GM12878 (cell line): ENCODE measurements around the gene FAM229B. TPM values are rescaled to one million over a fixed set of nuclear protein-coding genes. Genes with fewer than 3 reads are reported as not detected.

Experiments used
- ATAC-seq: fragments of 200-7000 bp; cut with Tn5 transposase; 3 replicates; pipeline ENCODE4 v1.9.1; 2020; ENCODE audit warnings: mild to moderate bottlenecking, moderate library complexity
- BruUV-seq: library from RNA; stranded (reverse); fragments of 400-500 nt; replicated peaks from 2 replicates; lab custom pipeline; 2021; lab: Mats Ljungman, UMichigan
- CTCF ChIA-PET: fragments of 300-600 bp; sonication (Branson Sonifier 250); formaldehyde crosslinking; extraction: SDS; loops from one replicate; lab custom pipeline; 2021; ENCODE audit warnings: inconsistent platforms; lab: Yijun Ruan, JAX
- POLR2A ChIA-PET: fragments of 350-600 bp; formaldehyde crosslinking; extraction: SDS; loops from one replicate; lab custom pipeline; 2021; ENCODE audit warnings: inconsistent platforms; lab: Charles Lee
- RAD21 ChIA-PET: fragments of 300-600 bp; sonication (Branson Sonifier 250); formaldehyde crosslinking; loops from one replicate; lab custom pipeline; 2023; ENCODE audit warnings: antibody characterized with exemption; ENCODE audit not compliant: unreplicated experiment; lab: Charles Lee
- SMC1A ChIA-PET: fragments of 300-600 bp; sonication (Branson Sonifier 250); formaldehyde crosslinking; loops from one replicate; lab custom pipeline; 2023; ENCODE audit not compliant: unreplicated experiment, uncharacterized antibody; lab: Charles Lee
- DNase-seq: peaks from one replicate; pipeline ENCODE4 v3.0.0-alpha.2; 2011; ENCODE audit warnings: low read depth, low spot score
- FAIRE-seq: peaks from 3 replicates; lab custom pipeline; 2011; peaks lifted over from hg19 to GRCh38; lab: Jason Lieb, UNC
- H2AFZ ChIP-seq: 2 replicates; pipeline ENCODE4 v1.6.0; 2011; ENCODE audit warnings: low read depth, low read length, control low read depth; ENCODE audit not compliant: control insufficient read depth
- H3K27ac ChIP-seq: 2 replicates; pipeline ENCODE4 v1.5.1; 2011; ENCODE audit warnings: control low read depth; ENCODE audit not compliant: control insufficient read depth, insufficient read depth
- H3K27me3 ChIP-seq, 2 experiments: replicated peaks in 1 of 2; 2 replicates each; pipeline versions ENCODE4 v1.6.0 to v1.6.1; 2011; ENCODE audit warnings: low read length in 1 of 2; ENCODE audit not compliant: control insufficient read depth in 2 of 2, insufficient read depth in 2 of 2
- H3K36me3 ChIP-seq, 2 experiments: 2 replicates each; pipeline ENCODE4 v1.5.1; 2011; ENCODE audit warnings: low read length in 1 of 2; ENCODE audit not compliant: control insufficient read depth in 2 of 2, insufficient read depth in 2 of 2
- H3K4me1 ChIP-seq: 2 replicates; pipeline ENCODE4 v1.6.1; 2011; ENCODE audit warnings: mild to moderate bottlenecking, low read length, moderate library complexity, mixed read lengths; ENCODE audit not compliant: control insufficient read depth, insufficient read depth
- H3K4me2 ChIP-seq: 2 replicates; pipeline ENCODE4 v1.6.0; 2011; ENCODE audit warnings: control low read depth; ENCODE audit not compliant: control insufficient read depth, insufficient read depth
- H3K4me3 ChIP-seq: fragments of 200-600 bp; sonication (generic); 2 replicates; pipeline ENCODE4 v1.5.1; 2016
- H3K79me2 ChIP-seq: 2 replicates; pipeline ENCODE4 v1.6.0; 2011; ENCODE audit warnings: low read length; ENCODE audit not compliant: control insufficient read depth, insufficient read depth
- H3K9ac ChIP-seq: 2 replicates; pipeline ENCODE4 v1.8.0; 2011; ENCODE audit warnings: low read length, control low read depth, mixed read lengths; ENCODE audit not compliant: control insufficient read depth, insufficient read depth
- H3K9me3 ChIP-seq: replicated peaks from 3 replicates; pipeline ENCODE4 v1.5.1; 2011; ENCODE audit warnings: mild to moderate bottlenecking, low read length; ENCODE audit not compliant: control insufficient read depth, insufficient read depth
- H4K20me1 ChIP-seq: 2 replicates; pipeline ENCODE4 v1.6.0; 2011; ENCODE audit not compliant: control insufficient read depth, insufficient read depth
- BRCA1 ChIP-seq: IDR thresholded peaks from 2 replicates; pipeline ENCODE4 v1.6.1; 2011; ENCODE audit warnings: low read depth, low read length, improper control_type of control experiment
- CREB1 ChIP-seq: IDR thresholded peaks from 2 replicates; pipeline ENCODE4 v1.6.1; 2012; ENCODE audit warnings: low read depth, mild to moderate bottlenecking, inconsistent platforms
- DPF2 ChIP-seq: fragments of 450-650 bp; IDR thresholded peaks from 2 replicates; pipeline ENCODE4 v1.6.1; 2017; ENCODE audit warnings: mild to moderate bottlenecking
- GABPA ChIP-seq: IDR thresholded peaks from 2 replicates; pipeline ENCODE4 v1.6.1; 2014; ENCODE audit warnings: antibody characterized with exemption, low read depth, mild to moderate bottlenecking, inconsistent platforms
- IKZF2 ChIP-seq, 2 experiments: fragments of 450-650 bp; IDR thresholded peaks; 2 replicates each; pipeline ENCODE4 v1.6.1; 2017; ENCODE audit warnings: mild to moderate bottlenecking in 2 of 2, moderate library complexity in 2 of 2
- KLF5 ChIP-seq: fragments of 450-650 bp; IDR thresholded peaks from 2 replicates; pipeline ENCODE4 v1.6.1; 2014; ENCODE audit warnings: mild to moderate bottlenecking; ENCODE audit not compliant: partially characterized antibody
- NFYA ChIP-seq: IDR thresholded peaks from 2 replicates; pipeline ENCODE4 v1.6.1; 2011; ENCODE audit warnings: low read depth, mild to moderate bottlenecking, low read length, improper control_type of control experiment, borderline replicate concordance
- RELA ChIP-seq: fragments of 450-650 bp; IDR thresholded peaks from 2 replicates; pipeline ENCODE4 v1.8.0; 2014; ENCODE audit warnings: borderline replicate concordance; ENCODE audit not compliant: partially characterized antibody
- SMC3 ChIP-seq: IDR thresholded peaks from 2 replicates; pipeline ENCODE4 v1.6.1; 2011; ENCODE audit warnings: low read length, improper control_type of control experiment, borderline replicate concordance
- SREBF1 ChIP-seq: IDR thresholded peaks from 2 replicates; pipeline ENCODE4 v1.6.1; 2012; ENCODE audit warnings: mild to moderate bottlenecking, low read length
- TCF7 ChIP-seq: IDR thresholded peaks from 2 replicates; pipeline ENCODE4 v1.6.1; 2014; ENCODE audit warnings: antibody characterized with exemption, borderline replicate concordance
- WGBS: methylation state at CpG from one replicate; pipeline ENCODE4 v1.1.6; 2016; ENCODE audit warnings: low lambda C conversion rate; ENCODE audit not compliant: insufficient replicate concordance, insufficient coverage; ENCODE audit errors: missing lambda C conversion rate; 5-methylcytosine and 5-hydroxymethylcytosine counted together
- in situ Hi-C: fragments of 300-500 bp; cut with MboI; formaldehyde crosslinking; loops from 9 replicates; pipeline ENCODE4 v1.14.3; 2018; ENCODE audit warnings: mixed read lengths
- intact Hi-C: fragments of 100-400 bp; cut with micrococcal nuclease; formaldehyde crosslinking; loops from one replicate; pipeline ENCODE4 v1.14.2; 2022; ENCODE audit not compliant: unreplicated experiment
- polyA plus RNA-seq, 11 experiments: library from polyadenylated mRNA; depleted of rRNA in 4 of 11; unstranded in 6 of 11; stranded (reverse) in 5 of 11; fragments of >200 nt; fragmentation: Nextera tagmentation in 4 of 11; fragmentation: Illumina TruSeq in 1 of 11; extraction: Ambion mirVana in 4 of 11; extraction: Trizol in 1 of 11; gene quantifications; 1 replicate in 1 of 11; 2 replicates in 10 of 11; pipeline versions ENCODE4 v1.2.1 to v1.2.3, GENCODE V29; 2011 to 2016; ENCODE audit warnings: inconsistent platforms in 2 of 11, missing spikeins in 2 of 11, low read depth in 1 of 11
- total RNA-seq, 4 experiments: library from RNA; depleted of rRNA in 3 of 4; stranded (reverse); fragments of >200 nt in 3 of 4; fragmentation: Illumina TruSeq in 1 of 4; extraction: Trizol in 1 of 4; gene quantifications; 2 replicates each; pipeline versions ENCODE4 v1.2.1 to v1.2.3, GENCODE V29; 2013 to 2021
- TF ChIP-seq, protein P1 (sequence below): IDR thresholded peaks from 2 replicates; pipeline ENCODE4 v1.6.1; 2011; ENCODE audit warnings: mild to moderate bottlenecking, low read depth, low read length, moderate library complexity; ENCODE audit not compliant: insufficient replicate concordance
- TF ChIP-seq, protein P2 (sequence below): IDR thresholded peaks from 2 replicates; pipeline ENCODE4 v1.6.1; 2011; ENCODE audit warnings: borderline replicate concordance, low read depth, mild to moderate bottlenecking, moderate library complexity, mixed read lengths, low read length; ENCODE audit not compliant: insufficient read depth; ENCODE audit errors: extremely low read length

Gene FAM229B
- total and polyA plus RNA-seq, 10 of the 15 experiments (the other 5 are each of a cell fraction or from before 2014, with no cell fraction given), result 0.82 to 5.7 (median 3.1) TPM

DNA sequence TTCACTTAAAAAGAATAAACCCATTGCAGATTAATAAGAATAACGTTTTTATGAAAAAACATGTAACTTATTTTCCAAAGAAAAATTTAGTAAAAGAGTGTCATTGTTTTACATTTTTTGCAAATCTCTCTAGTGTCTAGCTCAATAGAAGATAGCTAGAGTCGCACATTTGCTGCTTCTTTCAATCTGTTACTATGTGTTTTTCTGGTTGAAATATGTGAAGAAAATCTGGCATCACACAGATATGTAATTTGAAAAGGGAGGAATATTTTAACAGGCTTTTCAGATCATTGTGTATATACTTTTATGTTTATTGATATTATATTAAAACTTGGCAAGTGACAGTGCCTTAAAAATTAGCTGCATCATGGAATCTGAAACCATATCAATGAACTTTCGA, 24.4 kb upstream of the FAM229B start:
- WGBS, result 38% methylated on average over 3 of the region's 3 CpGs
- RAD21 ChIA-PET, result no interaction called here
- no peak overlapping the region for H2AFZ ChIP-seq
- in situ Hi-C loops (no loop called here), intact Hi-C loops (no loop called here)
- SMC1A ChIA-PET, result no interaction called here
- ATAC-seq, result no peak
- H3K9me3 ChIP-seq, result no peaks in the 10 kb centered on the region
- DNase-seq, result no peak
- TF ChIP-seq IKZF2 (IDR thresholded peaks at IDR 0.05) (no peak), CREB1 (no peak), DPF2 (no peak), SMC3 (no peak), GABPA (no peak), NFYA (no peak), BRCA1 (no peak), RELA (no peak), SREBF1 (no peak), KLF5 (no peak), TCF7 (no peak)
- TF ChIP-seq, protein P1, sequence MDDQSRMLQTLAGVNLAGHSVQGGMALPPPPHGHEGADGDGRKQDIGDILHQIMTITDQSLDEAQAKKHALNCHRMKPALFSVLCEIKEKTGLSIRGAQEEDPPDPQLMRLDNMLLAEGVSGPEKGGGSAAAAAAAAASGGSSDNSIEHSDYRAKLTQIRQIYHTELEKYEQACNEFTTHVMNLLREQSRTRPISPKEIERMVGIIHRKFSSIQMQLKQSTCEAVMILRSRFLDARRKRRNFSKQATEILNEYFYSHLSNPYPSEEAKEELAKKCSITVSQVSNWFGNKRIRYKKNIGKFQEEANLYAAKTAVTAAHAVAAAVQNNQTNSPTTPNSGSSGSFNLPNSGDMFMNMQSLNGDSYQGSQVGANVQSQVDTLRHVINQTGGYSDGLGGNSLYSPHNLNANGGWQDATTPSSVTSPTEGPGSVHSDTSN, result no peak
- TF ChIP-seq, protein P2, sequence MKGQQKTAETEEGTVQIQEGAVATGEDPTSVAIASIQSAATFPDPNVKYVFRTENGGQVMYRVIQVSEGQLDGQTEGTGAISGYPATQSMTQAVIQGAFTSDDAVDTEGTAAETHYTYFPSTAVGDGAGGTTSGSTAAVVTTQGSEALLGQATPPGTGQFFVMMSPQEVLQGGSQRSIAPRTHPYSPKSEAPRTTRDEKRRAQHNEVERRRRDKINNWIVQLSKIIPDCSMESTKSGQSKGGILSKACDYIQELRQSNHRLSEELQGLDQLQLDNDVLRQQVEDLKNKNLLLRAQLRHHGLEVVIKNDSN, result no peak
- H3K4me1 ChIP-seq, result no peaks in the 10 kb centered on the region
- no peak overlapping the region for H3K9ac ChIP-seq
- no TSS peak for BruUV-seq
- H3K4me2 ChIP-seq, result no peak overlapping the region
- H3K36me3 ChIP-seq, result no peaks in the 10 kb centered on the region
- POLR2A ChIA-PET, result no interaction called here
- H3K4me3 ChIP-seq, result no peak overlapping the region
- CTCF ChIA-PET, result interaction anchor here (1.3 kb wide), 1 partner anchor 21 kb away, joined by 3 read pairs; no protein-coding TSS in a partner anchor
- H3K27me3 ChIP-seq, result no peaks in the 10 kb centered on the region
- no peaks in the 10 kb centered on the region for H3K79me2 ChIP-seq
- FAIRE-seq, result no peak
- no peak overlapping the region for H3K27ac ChIP-seq
- H4K20me1 ChIP-seq, result no peaks in the 10 kb centered on the region
